ENCODE data around the gene ST8SIA6. TPM values are rescaled to one million over a fixed set of nuclear protein-coding genes. Genes with fewer than 3 reads are reported as not detected.

Gene ST8SIA6
- total and polyA plus RNA-seq, 4 donors, result 0.43 to 22.0 (median 2.9) TPM

DNA sequence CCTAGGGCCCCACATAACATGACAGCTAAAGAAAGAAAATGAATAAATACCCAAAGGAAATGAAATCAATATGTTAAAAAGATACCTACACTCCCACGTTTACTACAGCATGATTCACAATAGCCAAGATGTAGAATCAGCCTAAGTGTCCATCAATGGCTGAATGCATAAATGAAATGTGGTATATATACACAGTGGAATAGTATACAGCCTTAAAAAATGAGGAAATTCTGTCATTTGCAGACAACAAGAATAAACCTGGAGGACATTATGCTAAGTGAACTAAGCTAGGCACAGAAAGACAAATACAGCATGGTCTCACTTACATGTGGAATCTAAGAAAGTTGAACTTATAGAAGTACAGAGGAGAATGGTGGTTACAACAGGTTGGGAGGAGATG lies 102.9 kb downstream of the ST8SIA6 start:
- Histone ChIP-seq H3K9me3 (ENCODE audit: control insufficient read depth in 4 of 4, insufficient read depth in 3 of 4, low read length in 3 of 4) (no peaks in the 10 kb centered on the region), H3K27ac (ENCODE audit: low read depth in 1 of 2, low read length in 1 of 2) (no peak overlapping the region), H3K4me1 (ENCODE audit: control insufficient read depth in 5 of 5, insufficient read depth in 5 of 5, low read length in 5 of 5) (peaks cover 0 to 15% (median 0%) of the 10 kb centered on the region in 5 donors), H3K27me3 (ENCODE audit: control insufficient read depth in 3 of 3, insufficient read depth in 3 of 3, low read length in 2 of 3) (no peaks in the 10 kb centered on the region), H3K9ac (ENCODE audit: insufficient read depth in 1 of 2, low read length in 2 of 2) (no peak overlapping the region), H3K4me3 (no peak overlapping the region), H3K36me3 (ENCODE audit: control insufficient read depth in 4 of 4, insufficient read depth in 4 of 4, low read length in 4 of 4) (no peaks in the 10 kb centered on the region)
- 86 to 88% methylated on average over 1 of the region's 1 CpG for WGBS, 2 donors
- ATAC-seq (ENCODE audit: insufficient read depth, low FRiP score) (no peak), DNase-seq (no peak)
- TF ChIP-seq, protein P1, sequence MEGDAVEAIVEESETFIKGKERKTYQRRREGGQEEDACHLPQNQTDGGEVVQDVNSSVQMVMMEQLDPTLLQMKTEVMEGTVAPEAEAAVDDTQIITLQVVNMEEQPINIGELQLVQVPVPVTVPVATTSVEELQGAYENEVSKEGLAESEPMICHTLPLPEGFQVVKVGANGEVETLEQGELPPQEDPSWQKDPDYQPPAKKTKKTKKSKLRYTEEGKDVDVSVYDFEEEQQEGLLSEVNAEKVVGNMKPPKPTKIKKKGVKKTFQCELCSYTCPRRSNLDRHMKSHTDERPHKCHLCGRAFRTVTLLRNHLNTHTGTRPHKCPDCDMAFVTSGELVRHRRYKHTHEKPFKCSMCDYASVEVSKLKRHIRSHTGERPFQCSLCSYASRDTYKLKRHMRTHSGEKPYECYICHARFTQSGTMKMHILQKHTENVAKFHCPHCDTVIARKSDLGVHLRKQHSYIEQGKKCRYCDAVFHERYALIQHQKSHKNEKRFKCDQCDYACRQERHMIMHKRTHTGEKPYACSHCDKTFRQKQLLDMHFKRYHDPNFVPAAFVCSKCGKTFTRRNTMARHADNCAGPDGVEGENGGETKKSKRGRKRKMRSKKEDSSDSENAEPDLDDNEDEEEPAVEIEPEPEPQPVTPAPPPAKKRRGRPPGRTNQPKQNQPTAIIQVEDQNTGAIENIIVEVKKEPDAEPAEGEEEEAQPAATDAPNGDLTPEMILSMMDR (IDR thresholded peaks at IDR 0.05; ENCODE audit: control extremely low read depth, extremely low read depth), result no peak

DNA sequence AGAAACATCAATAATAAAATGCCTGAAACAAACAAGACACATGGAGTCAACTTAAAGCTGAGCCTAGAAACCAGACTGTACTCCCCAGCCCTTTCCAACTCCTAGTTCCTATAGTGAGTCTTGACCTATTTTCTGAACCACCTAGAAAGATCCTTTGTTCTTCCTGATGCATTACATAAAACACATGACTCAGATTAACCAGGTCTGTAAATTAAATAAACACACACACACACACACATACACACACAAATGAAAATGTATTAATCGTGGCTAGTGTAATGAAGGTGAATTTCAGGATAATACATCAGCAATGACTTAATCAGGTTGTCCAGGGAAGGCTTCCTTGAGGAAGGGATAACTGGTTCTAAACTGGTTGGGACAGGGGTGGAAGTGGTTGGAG lies 104.7 kb downstream of the ST8SIA6 start:
- WGBS, 2 donors, result 75 to 88% methylated on average over 1 of the region's 1 CpG
- H3K27ac ChIP-seq (ENCODE audit: low read depth in 1 of 2, low read length in 1 of 2), result no peak overlapping the region
- DNase-seq (no peak), ATAC-seq (ENCODE audit: insufficient read depth, low FRiP score) (no peak)
- H3K27me3 ChIP-seq (ENCODE audit: control insufficient read depth in 3 of 3, insufficient read depth in 3 of 3, low read length in 2 of 3), result no peaks in the 10 kb centered on the region
- peaks cover 0 to 15% (median 0%) of the 10 kb centered on the region in 5 donors for H3K4me1 ChIP-seq (ENCODE audit: control insufficient read depth in 5 of 5, insufficient read depth in 5 of 5, low read length in 5 of 5)
- H3K4me3 ChIP-seq, result no peak overlapping the region
- H3K9ac ChIP-seq (ENCODE audit: insufficient read depth in 1 of 2, low read length in 2 of 2), result no peak overlapping the region
- no peaks in the 10 kb centered on the region for H3K9me3 ChIP-seq (ENCODE audit: control insufficient read depth in 4 of 4, insufficient read depth in 3 of 4, low read length in 3 of 4)
- no peaks in the 10 kb centered on the region for H3K36me3 ChIP-seq (ENCODE audit: control insufficient read depth in 4 of 4, insufficient read depth in 4 of 4, low read length in 4 of 4)
- TF ChIP-seq, protein P1 (IDR thresholded peaks at IDR 0.05; ENCODE audit: control extremely low read depth, extremely low read depth), result no peak

DNA sequence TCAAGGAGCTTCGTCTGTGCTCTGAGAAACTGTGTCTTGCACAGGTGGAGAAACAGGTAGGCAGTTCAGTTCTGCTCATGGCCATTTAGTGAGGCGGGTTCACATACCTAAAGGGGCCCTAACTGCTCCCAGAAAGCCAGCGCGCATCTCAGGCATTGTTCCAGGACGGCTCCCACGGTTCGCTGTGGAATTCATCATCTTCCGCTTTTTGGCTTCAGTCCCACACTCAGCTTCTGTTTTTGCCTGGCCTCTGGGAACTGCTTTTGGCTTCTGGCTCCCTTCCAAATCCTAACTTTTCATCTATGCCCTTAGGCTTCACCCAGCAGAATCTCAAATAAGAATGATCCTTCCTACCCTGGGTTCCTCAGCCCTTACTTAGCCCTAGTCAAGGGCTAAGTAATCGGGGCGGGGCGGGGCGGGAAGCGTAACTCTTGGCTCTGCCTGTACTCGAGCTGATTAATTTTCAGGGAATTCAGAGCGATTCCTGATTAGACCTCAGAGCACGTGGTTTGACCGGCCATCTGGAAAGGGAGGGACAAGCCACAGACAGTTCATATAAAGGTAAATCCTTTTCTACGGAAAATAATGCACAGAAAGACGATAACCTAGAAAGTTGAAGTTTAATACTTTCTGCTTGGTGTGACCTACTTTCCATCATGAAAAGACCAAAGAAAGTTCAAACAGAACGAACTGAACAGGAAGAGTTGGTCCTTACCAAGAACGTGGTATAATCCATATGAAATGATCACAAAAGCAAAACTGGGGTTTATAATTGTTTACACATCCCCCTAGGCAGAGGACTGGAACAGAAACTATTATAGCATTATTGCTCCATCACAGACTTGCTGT lies 105.7 kb downstream of the ST8SIA6 start:
- H3K9ac ChIP-seq (ENCODE audit: insufficient read depth in 1 of 2, low read length in 2 of 2), result no peak overlapping the region
- H3K4me3 ChIP-seq, result no peak overlapping the region
- H3K27me3 ChIP-seq (ENCODE audit: control insufficient read depth in 3 of 3, insufficient read depth in 3 of 3, low read length in 2 of 3), result no peaks in the 10 kb centered on the region
- TF ChIP-seq, protein P1 (IDR thresholded peaks at IDR 0.05; ENCODE audit: control extremely low read depth, extremely low read depth), result no peak
- H3K36me3 ChIP-seq (ENCODE audit: control insufficient read depth in 4 of 4, insufficient read depth in 4 of 4, low read length in 4 of 4), result no peaks in the 10 kb centered on the region
- DNase-seq (peak; percentile 61 to 79 (median 73)), ATAC-seq (ENCODE audit: insufficient read depth, low FRiP score) (peak; percentile 82)
- H3K4me1 ChIP-seq (ENCODE audit: control insufficient read depth in 5 of 5, insufficient read depth in 5 of 5, low read length in 5 of 5), result peaks cover 0 to 15% (median 0%) of the 10 kb centered on the region in 5 donors
- WGBS, 2 donors, result 37 to 60% methylated on average over 21 of the region's 21 CpGs
- no peaks in the 10 kb centered on the region for H3K9me3 ChIP-seq (ENCODE audit: control insufficient read depth in 4 of 4, insufficient read depth in 3 of 4, low read length in 3 of 4)
- no peak overlapping the region for H3K27ac ChIP-seq (ENCODE audit: low read depth in 1 of 2, low read length in 1 of 2)
